NCI-H1092 (cell line): ENCODE data around the gene ZNF716.
"Not testable (repeated sequence)": the region's sequence is repeated elsewhere in the genome, so short reads cannot be mapped to it uniquely, and the experiment has no call there.

Experiments
- DNase-seq: peaks from one replicate; lab custom pipeline; 2025; lab: John Stamatoyannopoulos, UW

Gene ZNF716

DNA sequence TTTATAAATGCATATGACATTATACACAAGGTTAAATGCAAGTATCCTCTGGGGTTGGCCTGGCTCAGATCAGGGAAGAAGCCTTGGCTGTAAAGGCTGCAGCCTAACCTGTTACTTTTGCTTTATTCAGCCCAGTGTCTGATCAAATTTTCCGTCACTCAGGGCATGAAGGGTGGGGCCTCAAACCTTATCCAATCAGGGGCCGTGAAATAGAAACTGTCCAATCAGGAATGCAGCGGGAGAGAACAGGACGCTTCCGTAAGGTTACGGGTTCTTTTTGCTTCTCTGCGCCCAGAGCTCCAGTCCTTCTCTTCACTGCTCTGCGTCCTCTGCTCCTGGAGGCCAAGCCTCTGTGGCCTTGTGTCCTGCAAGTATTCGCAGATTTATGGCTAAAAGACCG lies at the start of gene ZNF716:
Gene ZNF716, plus strand, starts transcription at position 274 of the 400 bp plus-strand sequence. Its CDS starts 112 bp downstream, at position 386.
- no peak for DNase-seq

DNA sequence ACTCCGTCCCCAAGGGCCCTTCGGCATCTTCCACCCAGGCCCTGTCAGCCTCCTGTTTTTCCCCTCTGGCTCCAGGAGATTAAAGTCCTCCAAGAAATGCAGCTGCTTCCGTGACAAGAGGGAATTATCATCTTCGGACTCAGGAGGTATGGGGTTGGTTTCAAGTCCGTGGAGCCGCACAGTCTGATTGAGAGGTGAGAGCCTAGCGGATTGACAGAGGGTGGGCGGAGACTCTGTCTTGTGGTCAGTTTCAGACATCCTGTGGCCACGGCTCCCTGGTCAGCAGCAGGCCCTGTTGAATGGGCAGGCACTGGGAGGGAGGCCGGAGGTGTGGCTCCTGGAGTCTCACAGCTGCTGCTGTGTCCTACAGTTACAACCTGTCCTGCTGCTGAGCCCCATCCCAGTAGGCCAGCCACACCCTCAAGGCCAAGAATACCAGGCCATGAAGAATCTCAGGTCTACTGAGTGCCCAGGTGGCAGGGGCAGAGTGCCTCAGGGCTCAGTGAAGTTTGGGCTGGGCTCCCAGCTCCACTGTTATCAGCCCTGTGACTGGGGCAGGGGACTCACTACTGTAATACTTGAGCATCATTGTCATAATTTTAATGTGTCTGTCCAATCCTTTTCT lies 49.3 kb upstream of the ZNF716 start:
- DNase-seq, result no peak

DNA sequence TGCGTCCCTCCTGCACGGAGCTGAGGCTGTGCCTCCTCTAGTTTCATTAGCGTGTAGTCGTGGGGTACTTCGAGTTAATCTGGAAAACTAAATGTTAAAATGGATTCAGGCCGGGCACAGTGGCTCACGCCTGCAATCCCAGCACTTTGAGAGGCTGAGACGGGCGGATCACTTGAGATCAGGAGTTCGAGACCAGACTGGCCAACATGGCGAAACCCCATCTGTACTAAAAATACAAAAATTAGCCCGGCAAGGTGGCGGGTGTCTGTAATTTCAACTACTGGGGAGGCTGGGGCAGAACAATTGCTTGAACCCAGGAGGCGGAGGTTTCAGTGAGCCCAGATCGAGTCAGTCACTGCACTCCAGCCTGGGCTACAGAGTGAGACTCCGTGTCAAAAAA lies 46.9 kb upstream of the ZNF716 start:
- not testable (repeated sequence) for DNase-seq

DNA sequence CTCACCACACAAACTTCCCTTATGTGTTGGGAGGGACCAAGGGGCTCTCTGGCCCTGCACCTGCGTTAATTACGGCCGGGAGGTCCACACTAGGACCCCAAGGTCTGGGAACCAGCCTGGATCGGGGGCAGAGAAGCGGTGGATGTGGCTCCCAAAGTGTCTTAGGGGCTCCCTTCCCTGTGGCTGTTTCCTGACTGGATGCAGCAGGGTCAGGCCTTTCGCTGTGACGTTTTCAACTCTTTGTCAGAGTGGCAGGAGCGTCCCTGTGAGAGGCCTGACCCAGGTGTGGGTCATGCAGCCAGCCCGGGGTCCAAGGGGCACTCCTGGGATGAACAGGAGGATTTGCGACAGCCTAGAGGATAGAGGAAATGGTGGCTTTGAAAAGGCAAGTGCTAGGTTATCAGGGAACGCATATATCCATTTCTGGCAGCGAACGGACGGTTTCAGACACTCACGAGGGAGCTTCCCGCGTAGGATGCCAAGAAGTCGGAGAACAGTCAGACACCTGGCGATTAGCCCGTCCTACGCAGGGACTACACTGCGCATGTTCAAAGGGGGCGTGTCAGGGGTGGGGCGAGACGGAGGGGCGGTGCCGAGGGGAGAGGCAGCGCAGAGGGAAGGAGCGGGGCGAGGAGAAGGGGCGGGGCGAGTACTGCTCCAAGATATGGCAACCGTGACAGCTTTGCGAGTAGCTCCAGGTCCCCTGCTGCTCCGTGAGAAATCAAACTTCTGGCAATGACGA lies 46.2 kb upstream of the ZNF716 start:
- no peak for DNase-seq

DNA sequence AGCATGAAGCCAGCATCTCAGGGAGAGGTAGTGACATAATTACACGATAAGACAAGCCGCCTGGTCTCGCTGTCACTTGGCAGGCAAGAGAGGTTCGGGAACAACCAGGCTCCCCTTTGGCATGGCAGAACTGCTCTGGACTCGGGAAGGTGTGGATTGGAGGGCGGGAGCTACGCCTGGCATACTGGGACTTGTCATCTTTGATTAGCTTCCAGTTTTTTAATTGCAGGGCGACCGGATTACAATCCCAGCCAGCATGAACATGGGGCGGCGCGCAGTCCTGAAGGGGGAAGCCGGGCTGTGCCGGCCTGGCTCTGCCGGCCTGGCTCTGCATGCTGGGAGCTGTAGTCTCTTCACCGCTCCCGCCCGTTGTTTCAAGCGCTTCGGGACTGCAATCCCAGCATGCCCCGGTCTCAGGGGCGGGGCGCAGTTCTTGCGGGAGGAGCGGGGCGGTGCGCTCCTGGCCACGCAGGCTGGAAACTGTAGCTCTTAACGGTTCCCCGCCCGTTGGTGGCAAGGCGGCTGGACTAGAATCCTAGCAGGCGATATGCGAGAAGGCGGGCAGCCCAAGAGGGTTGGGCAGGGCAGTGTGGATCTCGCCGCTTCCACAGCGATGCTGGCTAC lies 45.5 kb upstream of the ZNF716 start:
- DNase-seq, result no peak

DNA sequence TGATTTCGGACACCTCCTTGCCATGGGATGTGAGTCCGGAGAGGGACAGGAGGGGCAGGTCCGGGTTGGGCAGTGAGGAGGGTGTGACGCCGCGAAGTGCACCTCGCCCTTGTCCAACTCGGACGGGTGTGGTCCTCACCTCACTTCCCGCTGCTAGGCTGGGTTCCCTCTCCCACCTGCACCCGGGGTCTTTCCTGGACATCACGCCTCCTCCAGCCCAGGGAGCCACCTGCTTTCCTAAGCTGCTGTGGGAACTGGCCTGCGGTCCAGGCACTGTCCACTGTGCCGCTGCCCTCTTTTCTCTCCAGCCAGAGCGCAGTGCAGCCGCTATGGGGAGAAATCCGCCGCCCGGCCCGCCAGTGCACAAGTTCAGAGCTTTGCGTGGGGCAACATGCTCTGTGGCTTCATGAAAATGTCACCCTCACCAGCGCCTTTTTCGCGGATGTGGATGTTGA lies 45.0 kb upstream of the ZNF716 start:
- no peak for DNase-seq

GRCh38 chr7:57407125-57407524 lies 42.9 kb upstream of the ZNF716 start:
- DNase-seq, result no peak

- no peak for DNase-seq
These were observed 37.8 kb upstream of the ZNF716 start for GRCh38 chr7:57412168-57412567.

- DNase-seq, result no peak
These were observed 37.4 kb upstream of the ZNF716 start for GRCh38 chr7:57412618-57413017.

GRCh38 chr7:57413529-57414398 lies 36.2 kb upstream of the ZNF716 start:
- no peak for DNase-seq

GRCh38 chr7:57414415-57414814 lies 35.6 kb upstream of the ZNF716 start:
- DNase-seq, result no peak

DNA sequence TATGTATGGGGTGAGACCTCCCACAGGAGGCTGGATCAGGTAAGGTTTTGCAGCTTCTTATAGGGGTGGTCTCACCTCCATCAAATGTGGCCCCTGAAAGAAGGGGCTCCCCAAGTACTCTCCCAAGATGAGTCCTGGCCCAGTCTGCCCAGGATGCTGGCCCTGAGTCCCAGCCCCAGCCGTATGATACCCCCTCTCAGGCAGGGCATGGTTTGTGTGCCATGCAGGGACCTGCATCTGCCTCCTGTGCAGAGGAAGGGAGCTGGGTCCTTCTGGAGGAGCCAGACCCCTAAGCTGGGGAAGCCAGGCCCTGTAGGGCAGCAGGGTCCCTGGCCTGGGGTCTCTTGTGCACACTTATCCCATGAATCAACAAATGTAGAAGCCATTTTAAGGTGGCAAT lies 35.1 kb upstream of the ZNF716 start:
- no peak for DNase-seq

GRCh38 chr7:57415326-57415725 lies 34.7 kb upstream of the ZNF716 start:
- no peak for DNase-seq

- DNase-seq, result no peak
These were observed 34.2 kb upstream of the ZNF716 start for GRCh38 chr7:57415730-57416129.

DNA sequence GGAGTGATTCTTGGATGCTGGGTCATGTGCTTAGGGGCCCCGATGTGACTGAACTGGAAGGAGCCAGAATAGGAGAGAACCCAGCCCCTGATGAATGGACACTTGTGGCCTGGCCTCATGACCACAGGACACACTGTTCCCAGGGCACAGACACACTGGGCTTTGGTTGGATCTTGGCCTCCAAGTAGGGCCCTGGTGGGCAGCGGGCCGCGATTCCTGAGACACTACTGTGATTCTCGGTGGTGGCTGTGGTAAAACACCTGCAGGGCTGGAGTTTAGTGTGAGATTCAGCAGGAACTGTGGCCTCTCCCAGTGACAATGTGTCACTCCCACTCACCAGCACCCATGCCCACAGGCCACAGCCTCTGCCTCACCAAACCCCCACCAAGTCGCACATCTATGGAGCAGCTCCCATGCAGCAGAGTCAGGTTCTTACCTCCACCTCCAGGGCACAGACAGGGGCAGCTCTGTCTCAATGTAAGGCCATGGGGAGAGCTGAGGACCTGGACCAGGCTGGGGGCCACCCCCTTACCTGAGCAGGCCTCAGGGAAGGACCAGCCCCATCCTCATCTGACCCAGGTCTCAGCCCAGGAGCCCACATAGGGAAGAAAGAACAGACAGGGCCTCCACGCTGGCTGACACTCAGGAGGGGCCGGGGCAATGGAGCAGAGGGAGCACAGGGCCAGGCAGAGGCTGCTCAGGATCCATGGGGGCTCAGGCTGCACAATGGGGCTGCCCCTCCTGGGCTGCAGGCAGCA lies 33.2 kb upstream of the ZNF716 start:
- no peak for DNase-seq

GRCh38 chr7:57417736-57418135 lies 32.2 kb upstream of the ZNF716 start:
- DNase-seq, result no peak

- DNase-seq, result no peak
These were observed 26.2 kb upstream of the ZNF716 start for GRCh38 chr7:57423768-57424167.

- no peak for DNase-seq
These were observed 25.3 kb upstream of the ZNF716 start for GRCh38 chr7:57424515-57425238.

DNA sequence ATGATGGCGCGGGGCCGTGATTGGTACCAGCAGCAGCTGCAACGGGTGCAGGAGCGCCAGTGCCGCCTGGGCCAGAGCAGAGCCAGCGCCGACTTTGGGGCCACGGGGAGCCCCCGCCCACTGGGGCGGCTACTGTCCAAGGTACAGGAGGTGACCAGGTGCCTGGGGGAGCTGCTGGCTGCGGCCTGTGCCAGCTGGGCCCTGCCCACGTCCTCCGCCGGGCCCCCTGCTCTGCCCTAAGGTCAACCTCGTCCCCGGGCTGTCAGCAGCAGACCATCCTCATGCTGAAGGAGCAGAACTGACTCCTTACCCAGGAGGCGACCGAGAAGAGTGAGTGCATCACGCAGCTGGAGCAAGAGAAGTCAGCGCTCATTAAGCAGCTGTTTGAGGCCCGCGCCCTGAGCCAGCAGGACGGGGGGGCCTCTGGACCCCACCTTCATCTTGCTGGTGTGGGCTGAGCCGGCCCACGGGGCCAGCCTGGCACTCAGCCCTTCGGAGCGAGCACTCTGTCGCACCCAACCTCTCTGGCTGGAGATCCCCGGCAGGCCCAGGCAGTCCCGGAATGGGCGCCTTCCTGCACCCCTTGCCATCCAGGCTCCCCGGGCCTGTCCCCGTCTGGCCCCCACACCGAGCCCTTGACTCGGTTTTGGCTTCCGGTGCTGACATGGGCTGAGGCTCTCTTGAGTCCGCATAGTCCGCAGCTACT lies 24.6 kb upstream of the ZNF716 start:
- no peak for DNase-seq

- DNase-seq, result no peak
These were observed 23.9 kb upstream of the ZNF716 start for GRCh38 chr7:57425969-57426628.
